Activated naive CD4-positive, alpha-beta T cell treated with anti-CD3 and anti-CD28 coated beads for 36 hours (primary cell): ENCODE measurements around the gene TMIGD2. TPM values are rescaled to one million over a fixed set of nuclear protein-coding genes. Genes with fewer than 3 reads are reported as not detected.
A peak's percentile ranks its signal among the peaks of the same experiment; 100 is the strongest.
"Not testable (repeated sequence)": the region's sequence is repeated elsewhere in the genome, so short reads cannot be mapped to it uniquely, and the experiment has no call there.

ENCODE experiments used
- CTCF ChIA-PET: fragments of 350-600 bp; sonication (Branson Sonifier 250); formaldehyde crosslinking; loops from one replicate; lab custom pipeline; 2021; ENCODE audit warnings: antibody characterized with exemption; lab: Charles Lee
- DNase-seq: peaks from one replicate; pipeline ENCODE4 v3.0.0-alpha.2; 2020
- H3K27ac Mint-ChIP-seq: one replicate; pipeline ENCODE4 v1.8.0; 2021; ENCODE audit warnings: mild to moderate bottlenecking, mixed read lengths
- H3K27me3 Mint-ChIP-seq: one replicate; pipeline ENCODE4 v1.8.0; 2021; ENCODE audit warnings: low read depth, mixed read lengths
- H3K36me3 Mint-ChIP-seq: one replicate; pipeline ENCODE4 v1.8.0; 2021; ENCODE audit warnings: low read depth, mixed read lengths
- H3K4me1 Mint-ChIP-seq: one replicate; pipeline ENCODE4 v1.8.0; 2021; ENCODE audit warnings: low read depth, mixed read lengths
- H3K4me3 Mint-ChIP-seq: one replicate; pipeline ENCODE4 v1.8.0; 2021; ENCODE audit warnings: mild to moderate bottlenecking, moderate library complexity, mixed read lengths
- H3K9me3 Mint-ChIP-seq: one replicate; pipeline ENCODE4 v1.8.0; 2021; ENCODE audit warnings: mixed read lengths
- intact Hi-C: fragments of 100-400 bp; cut with micrococcal nuclease; formaldehyde crosslinking; loops from one replicate; pipeline ENCODE4 v1.15.1; 2023
- total RNA-seq, 2 experiments: library from RNA; stranded (reverse); gene quantifications; one replicate each; pipeline ENCODE4 v1.2.3, GENCODE V29; 2021

TMIGD2 gene, protein sequence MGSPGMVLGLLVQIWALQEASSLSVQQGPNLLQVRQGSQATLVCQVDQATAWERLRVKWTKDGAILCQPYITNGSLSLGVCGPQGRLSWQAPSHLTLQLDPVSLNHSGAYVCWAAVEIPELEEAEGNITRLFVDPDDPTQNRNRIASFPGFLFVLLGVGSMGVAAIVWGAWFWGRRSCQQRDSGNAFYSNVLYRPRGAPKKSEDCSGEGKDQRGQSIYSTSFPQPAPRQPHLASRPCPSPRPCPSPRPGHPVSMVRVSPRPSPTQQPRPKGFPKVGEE
- 10 to 100 TPM; 19.9 to 21.2 TPM for total RNA-seq

DNA sequence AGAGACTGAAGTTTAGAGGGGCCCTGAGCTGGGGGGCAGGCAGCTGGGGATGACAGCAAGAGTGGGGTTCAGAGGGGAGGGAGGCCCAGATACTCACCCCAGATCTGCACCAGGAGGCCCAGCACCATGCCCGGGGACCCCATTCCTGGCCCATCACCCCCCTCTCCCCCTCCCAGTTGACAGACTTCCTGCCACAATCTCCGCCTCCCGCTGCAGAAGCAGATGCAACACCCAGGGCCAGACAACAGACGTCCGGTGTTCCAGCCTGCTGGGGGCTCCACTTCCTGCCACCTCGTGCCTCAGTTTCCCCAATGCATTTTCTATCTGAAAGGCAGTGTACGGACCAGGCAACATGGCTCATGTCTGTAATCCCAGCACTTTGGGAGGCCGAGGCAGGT is at the start of gene TMIGD2:
Gene TMIGD2 (minus strand): TSS at position 147 of the 398 bp plus-strand sequence. CDS start 4 bp downstream, at position 143.
- Mint-ChIP-seq H3K36me3 (peaks cover 1% of the 10 kb centered on the region), H3K27ac (peak within 1 kb of the TSS; percentile 84), H3K9me3 (no peaks in the 10 kb centered on the region), H3K4me3 (peak within 1 kb of the TSS; percentile 78), H3K4me1 (peaks cover 43% of the 10 kb centered on the region), H3K27me3 (no peaks in the 10 kb centered on the region)
- CTCF ChIA-PET = interaction anchor here (1.0 to 2.1 kb wide), 5 partner anchors 35 to 315 kb away, joined by 4 to 8 read pairs (median 4); no protein-coding TSS in a partner anchor
- intact Hi-C loops = loop anchor here (1.0 to 5.0 kb wide), 6 partner anchors 27 to 420 kb away; partner anchors contain the start of genes DPP9 and YJU2
- peak; percentile 63 for DNase-seq

GRCh38 chr19:4350726-4351125 is 48.5 kb upstream of the TMIGD2 start:
- Mint-ChIP-seq H3K4me1 (peaks cover 2% of the 10 kb centered on the region), H3K9me3 (no peaks in the 10 kb centered on the region), H3K4me3 (no peak overlapping the region), H3K27ac (no peak overlapping the region), H3K27me3 (no peaks in the 10 kb centered on the region), H3K36me3 (peaks cover 2% of the 10 kb centered on the region)
- CTCF ChIA-PET = interaction anchor here (1.4 kb wide), 1 partner anchor 31 kb away, joined by 4 read pairs; no protein-coding TSS in a partner anchor
- intact Hi-C loops = no loop called here
- DNase-seq = no peak

GRCh38 chr19:4350111-4350510 is 47.9 kb upstream of the TMIGD2 start:
- CTCF ChIA-PET = interaction anchor here (1.4 kb wide), 1 partner anchor 30 kb away, joined by 4 read pairs; no protein-coding TSS in a partner anchor
- peak overlapping the region; percentile 31 for H3K27ac Mint-ChIP-seq
- peaks cover 5% of the 10 kb centered on the region for H3K4me1 Mint-ChIP-seq
- intact Hi-C loops = no loop called here
- H3K4me3 Mint-ChIP-seq = no peak overlapping the region
- H3K36me3 Mint-ChIP-seq = peaks cover 6% of the 10 kb centered on the region
- H3K27me3 Mint-ChIP-seq = no peaks in the 10 kb centered on the region
- no peaks in the 10 kb centered on the region for H3K9me3 Mint-ChIP-seq
- DNase-seq = no peak

GRCh38 chr19:4349225-4349624 is 47.0 kb upstream of the TMIGD2 start:
- H3K9me3 Mint-ChIP-seq, intact Hi-C loops, H3K27me3 Mint-ChIP-seq, H3K4me3 Mint-ChIP-seq, H3K27ac Mint-ChIP-seq, DNase-seq, H3K4me1 Mint-ChIP-seq, H3K36me3 Mint-ChIP-seq: not testable (repeated sequence)
- CTCF ChIA-PET = interaction anchor here (1.7 kb wide), 1 partner anchor 11 kb away, joined by 5 read pairs; no protein-coding TSS in a partner anchor

DNA sequence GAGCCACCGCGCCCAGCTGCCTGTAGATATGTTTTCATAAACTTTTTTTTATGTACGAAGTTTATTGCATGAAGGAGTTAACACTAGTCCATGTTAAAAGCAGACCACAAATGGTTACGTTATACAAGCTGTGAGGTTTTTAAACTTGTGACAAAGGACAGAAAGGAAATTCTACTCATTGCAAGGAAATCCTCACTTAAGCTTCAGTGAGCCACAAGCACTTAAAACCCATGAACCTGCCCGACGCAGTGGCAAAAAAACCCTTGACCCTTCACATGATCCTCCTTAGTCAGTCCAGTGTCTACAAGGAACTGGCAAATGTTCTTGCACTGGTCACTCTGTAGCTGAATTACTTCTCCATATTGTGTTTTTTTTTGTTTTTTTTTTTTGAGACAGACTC is 45.3 kb upstream of the TMIGD2 start:
- intact Hi-C loops = no loop called here
- no peak for DNase-seq
- H3K27me3 Mint-ChIP-seq = no peaks in the 10 kb centered on the region
- no peaks in the 10 kb centered on the region for H3K9me3 Mint-ChIP-seq
- peaks cover 6% of the 10 kb centered on the region for H3K36me3 Mint-ChIP-seq
- H3K4me3 Mint-ChIP-seq = no peak overlapping the region
- H3K27ac Mint-ChIP-seq = no peak overlapping the region
- H3K4me1 Mint-ChIP-seq = peaks cover 11% of the 10 kb centered on the region
- CTCF ChIA-PET = interaction anchor here (1.3 to 1.7 kb wide), 2 partner anchors 10 to 72 kb away, joined by 3 to 5 read pairs; no protein-coding TSS in a partner anchor

DNA sequence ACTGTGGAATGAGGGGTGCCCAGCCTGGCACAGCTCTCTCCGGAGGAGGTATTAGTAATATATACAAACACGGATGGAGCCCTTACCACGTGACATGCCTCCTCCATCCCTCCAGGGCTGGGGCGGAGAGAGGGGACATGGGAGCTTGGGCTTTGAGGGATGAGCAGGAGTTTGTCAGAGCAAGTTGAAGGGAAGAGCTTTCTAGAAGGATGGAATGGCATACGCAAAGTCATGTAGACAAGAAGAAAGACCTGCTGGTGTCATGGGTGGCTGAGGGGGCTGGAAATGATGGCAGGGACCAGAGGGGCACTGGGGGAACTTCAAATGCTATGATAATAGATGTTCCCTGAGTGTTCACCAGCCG is 43.8 kb upstream of the TMIGD2 start:
- Mint-ChIP-seq H3K27ac (no peak overlapping the region), H3K36me3 (peaks cover 6% of the 10 kb centered on the region), H3K4me3 (no peak overlapping the region), H3K9me3 (no peaks in the 10 kb centered on the region), H3K27me3 (no peaks in the 10 kb centered on the region), H3K4me1 (peaks cover 14% of the 10 kb centered on the region)
- intact Hi-C loops = no loop called here
- CTCF ChIA-PET = interaction anchor here (0.6 kb wide), 1 partner anchor 28 kb away, joined by 5 read pairs; no protein-coding TSS in a partner anchor
- DNase-seq = no peak

GRCh38 chr19:4345342-4346019 is 43.3 kb upstream of the TMIGD2 start:
- Mint-ChIP-seq H3K9me3 (no peaks in the 10 kb centered on the region), H3K36me3 (peaks cover 6% of the 10 kb centered on the region), H3K27me3 (no peaks in the 10 kb centered on the region), H3K27ac (no peak overlapping the region), H3K4me1 (peaks cover 12% of the 10 kb centered on the region), H3K4me3 (peak overlapping the region; percentile 11)
- intact Hi-C loops = no loop called here
- CTCF ChIA-PET = interaction anchor here (0.6 kb wide), 2 partner anchors 29 to 80 kb away, joined by 4 to 5 read pairs; no protein-coding TSS in a partner anchor
- DNase-seq = no peak

DNA sequence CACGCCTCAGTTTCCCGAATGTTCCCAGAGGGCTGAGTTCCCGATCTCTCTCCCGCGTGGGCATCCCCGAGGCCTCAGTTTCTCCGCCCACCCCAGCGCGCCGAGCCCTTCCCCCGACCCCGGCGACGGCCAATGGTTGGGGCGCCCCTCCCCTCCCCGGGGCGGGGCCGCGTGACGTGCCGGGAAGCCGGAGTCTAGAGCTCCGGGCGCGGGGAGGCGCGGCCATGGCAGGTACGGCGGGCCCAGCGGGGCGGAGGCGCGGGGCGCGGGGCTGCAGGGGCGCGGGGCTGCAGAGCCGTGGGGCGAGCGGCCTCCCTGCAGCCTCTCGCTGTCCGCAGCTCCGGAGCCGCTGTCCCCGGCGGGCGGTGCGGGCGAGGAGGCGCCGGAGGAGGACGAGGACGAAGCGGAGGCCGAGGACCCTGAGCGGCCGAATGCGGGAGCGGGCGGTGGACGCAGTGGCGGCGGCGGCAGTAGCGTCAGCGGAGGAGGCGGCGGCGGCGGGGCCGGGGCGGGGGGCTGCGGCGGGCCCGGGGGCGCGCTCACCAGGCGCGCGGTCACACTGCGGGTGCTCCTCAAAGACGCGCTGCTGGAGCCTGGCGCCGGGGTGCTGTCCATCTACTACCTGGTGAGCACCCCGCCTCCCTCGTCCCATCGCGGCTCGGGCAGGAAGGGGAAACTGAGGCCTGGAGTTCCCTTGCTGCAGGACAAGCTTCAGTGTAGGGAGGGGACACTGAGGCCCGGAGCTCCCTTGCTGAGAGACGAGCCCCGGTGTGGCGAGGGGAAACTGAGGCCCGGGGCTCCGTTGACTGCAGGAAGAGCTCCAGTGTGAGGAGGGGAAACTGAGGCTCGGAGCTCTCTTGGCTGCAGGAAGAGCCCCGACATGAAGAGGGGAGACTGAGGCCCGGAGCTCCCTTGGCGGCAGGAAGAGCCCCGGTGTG is 41.5 kb upstream of the TMIGD2 start, which contains the start of gene MPND:
Gene MPND (plus strand): TSS at position 193 of the 938 bp plus-strand sequence. CDS start 32 bp downstream, at position 225.
- H3K9me3 Mint-ChIP-seq = no peaks in the 10 kb centered on the region

GRCh38 chr19:4342615-4343369 is 40.6 kb upstream of the TMIGD2 start:
- Mint-ChIP-seq H3K4me3 (peak overlapping the region; percentile 94), H3K36me3 (peaks cover 6% of the 10 kb centered on the region), H3K27ac (peak overlapping the region; percentile 94), H3K4me1 (peaks cover 27% of the 10 kb centered on the region), H3K27me3 (no peaks in the 10 kb centered on the region), H3K9me3 (no peaks in the 10 kb centered on the region)
- DNase-seq = peak; percentile 97
- intact Hi-C loops = loop anchor here (1.0 to 5.0 kb wide), 9 partner anchors 14 to 580 kb away; partner anchors contain the start of genes FEM1A, HDGFL2, MRPL54 and SH3GL1
- CTCF ChIA-PET = interaction anchor here (0.7 to 2.8 kb wide), 11 partner anchors 10 to 110 kb away, joined by 3 to 30 read pairs (median 3); partner anchors contain the start of genes SH3GL1 and YJU2

More for the DNA sequence above, 41.5 kb upstream of the TMIGD2 start, which contains the start of gene MPND:
- Mint-ChIP-seq H3K27me3 (no peaks in the 10 kb centered on the region), H3K36me3 (peaks cover 6% of the 10 kb centered on the region), H3K27ac (peak within 1 kb of the TSS; percentile 94), H3K4me1 (peaks cover 20% of the 10 kb centered on the region), H3K4me3 (peak within 1 kb of the TSS; percentile 94)
- peak; percentile 93 for DNase-seq
- CTCF ChIA-PET = interaction anchor here (0.9 to 2.8 kb wide), 12 partner anchors 9 to 111 kb away, joined by 3 to 30 read pairs (median 4); partner anchors contain the start of genes SH3GL1 and YJU2
- intact Hi-C loops = loop anchor here (1.0 to 5.0 kb wide), 5 partner anchors 57 to 581 kb away; partner anchors contain the start of genes FEM1A, HDGFL2, MRPL54 and SH3GL1

GRCh38 chr19:4342314-4342614 is 40.1 kb upstream of the TMIGD2 start:
- no peaks in the 10 kb centered on the region for H3K27me3 Mint-ChIP-seq
- intact Hi-C loops = loop anchor here (1.0 to 5.0 kb wide), 8 partner anchors 14 to 579 kb away; partner anchors contain the start of genes FEM1A, HDGFL2, MRPL54 and TMIGD2
- peak overlapping the region; percentile 94 for H3K4me3 Mint-ChIP-seq
- CTCF ChIA-PET = interaction anchor here (0.7 to 2.8 kb wide), 5 partner anchors 10 to 75 kb away, joined by 3 to 30 read pairs (median 7); no protein-coding TSS in a partner anchor
- H3K4me1 Mint-ChIP-seq = peaks cover 28% of the 10 kb centered on the region
- DNase-seq = no peak
- peaks cover 4% of the 10 kb centered on the region for H3K36me3 Mint-ChIP-seq
- H3K27ac Mint-ChIP-seq = peak overlapping the region; percentile 94
- no peaks in the 10 kb centered on the region for H3K9me3 Mint-ChIP-seq
